ENCODE measurements around the gene TMTC2.

Gene TMTC2

DNA sequence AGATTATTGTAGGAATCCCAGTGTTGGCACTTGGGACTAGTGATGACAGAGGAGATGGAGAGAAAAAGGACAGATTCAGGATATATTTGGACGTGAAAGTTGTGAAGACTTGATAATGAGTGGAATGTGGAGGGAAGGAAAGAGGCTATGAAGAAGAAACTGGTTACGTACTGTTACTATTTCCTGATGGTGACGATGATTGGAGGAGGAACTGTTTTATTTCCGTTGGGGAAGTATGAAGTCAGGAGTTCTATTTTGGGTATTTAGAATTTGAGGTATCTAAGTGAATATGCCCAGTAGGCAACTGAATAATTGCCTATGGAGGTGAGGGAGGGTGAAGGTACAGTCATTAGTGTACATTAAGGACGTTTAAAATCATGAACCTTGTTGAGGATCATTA lies 207.2 kb downstream of the TMTC2 start:
- DNase-seq = no peak

DNA sequence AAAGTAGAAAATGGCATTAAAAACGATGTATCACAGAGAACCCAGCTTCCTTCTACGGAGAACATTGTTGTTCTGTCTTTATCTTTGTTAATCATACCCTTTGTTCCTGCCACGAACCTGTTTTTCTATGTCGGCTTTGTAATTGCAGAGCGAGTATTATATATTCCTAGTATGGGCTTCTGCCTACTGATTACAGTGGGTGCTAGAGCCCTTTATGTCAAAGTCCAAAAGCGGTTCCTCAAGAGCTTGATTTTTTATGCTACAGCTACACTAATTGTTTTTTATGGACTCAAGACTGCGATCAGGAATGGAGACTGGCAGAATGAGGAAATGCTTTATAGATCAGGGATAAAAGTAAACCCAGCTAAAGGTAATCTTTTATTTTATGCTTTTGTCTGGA lies 209.6 kb downstream of the TMTC2 start:
- no peak for DNase-seq

GRCh38 chr12:82896979-82897378 lies 210.3 kb downstream of the TMTC2 start:
- no peak for DNase-seq

DNA sequence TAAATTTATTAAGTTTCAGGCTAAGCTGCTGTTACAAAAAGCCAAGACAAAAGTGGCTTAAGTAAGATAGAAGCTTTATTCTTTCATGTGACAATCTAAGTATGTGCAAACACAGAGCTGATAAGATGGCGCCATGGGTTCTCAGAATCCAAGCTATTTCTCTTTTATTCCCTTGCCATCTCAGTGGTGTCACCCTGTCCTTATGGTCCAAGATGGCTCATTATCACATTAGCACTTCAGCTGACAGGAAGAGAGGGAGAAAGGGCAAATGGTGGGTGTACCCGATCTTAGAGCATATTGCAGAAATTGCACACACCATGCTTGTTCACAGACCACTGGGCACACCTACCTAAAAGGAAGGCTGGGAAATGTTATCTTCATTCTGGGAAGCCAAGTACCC lies 211.7 kb downstream of the TMTC2 start:
- DNase-seq = no peak

DNA sequence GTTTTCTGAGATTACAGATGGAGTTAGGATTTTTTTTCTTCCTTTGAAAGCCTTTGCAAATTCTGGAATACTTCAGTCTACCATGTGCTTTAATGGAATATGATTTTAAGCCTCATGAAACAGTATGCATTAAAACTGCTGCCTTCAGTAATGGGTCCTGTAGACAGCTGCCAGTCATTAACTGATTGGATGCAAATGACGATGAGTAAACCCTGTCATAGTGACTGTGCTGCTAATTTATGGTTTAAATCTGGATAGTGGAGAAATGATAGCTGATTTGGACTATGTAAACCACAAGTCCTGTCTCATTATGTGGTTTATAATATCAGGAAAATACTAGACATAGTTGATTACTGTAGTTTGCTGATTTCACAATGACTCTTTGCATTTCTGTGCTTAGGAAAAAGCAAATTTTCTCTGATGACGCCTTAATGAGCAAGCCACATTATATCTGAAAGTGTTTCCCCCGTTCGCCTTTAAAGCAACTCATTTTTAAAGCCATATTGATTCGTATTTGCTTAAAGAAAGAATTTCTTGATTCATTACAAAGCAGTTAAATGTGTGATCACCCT lies 217.6 kb downstream of the TMTC2 start:
- no peak for DNase-seq

GRCh38 chr12:82910246-82910893 lies 223.7 kb downstream of the TMTC2 start:
- DNase-seq = no peak

DNA sequence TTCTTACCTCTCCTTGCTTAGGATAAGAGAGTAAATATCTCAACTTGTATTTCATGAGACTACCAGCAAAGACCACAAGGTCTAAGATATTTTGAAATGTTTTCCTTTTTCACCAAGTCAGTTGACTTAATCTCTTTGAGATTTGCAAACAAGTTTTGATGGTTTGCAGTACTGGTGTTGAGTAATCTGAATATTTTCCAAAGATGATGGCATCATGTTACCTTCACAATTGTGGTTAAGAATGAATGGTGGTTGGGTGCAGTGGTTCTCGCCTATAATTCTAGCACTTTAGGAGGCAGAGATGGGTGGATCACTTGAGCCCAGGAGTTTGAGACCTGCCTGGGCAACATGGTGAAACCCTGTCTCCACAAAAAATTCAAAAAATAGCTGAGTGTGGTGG lies 225.7 kb downstream of the TMTC2 start:
- no peak for DNase-seq

GRCh38 chr12:82919388-82920054 lies 232.8 kb downstream of the TMTC2 start:
- DNase-seq = no peak

- no peak for DNase-seq
Measured at GRCh38 chr12:82923935-82924334, 237.2 kb downstream of the TMTC2 start.

GRCh38 chr12:82926630-82927029 lies 239.9 kb downstream of the TMTC2 start:
- no peak for DNase-seq

DNA sequence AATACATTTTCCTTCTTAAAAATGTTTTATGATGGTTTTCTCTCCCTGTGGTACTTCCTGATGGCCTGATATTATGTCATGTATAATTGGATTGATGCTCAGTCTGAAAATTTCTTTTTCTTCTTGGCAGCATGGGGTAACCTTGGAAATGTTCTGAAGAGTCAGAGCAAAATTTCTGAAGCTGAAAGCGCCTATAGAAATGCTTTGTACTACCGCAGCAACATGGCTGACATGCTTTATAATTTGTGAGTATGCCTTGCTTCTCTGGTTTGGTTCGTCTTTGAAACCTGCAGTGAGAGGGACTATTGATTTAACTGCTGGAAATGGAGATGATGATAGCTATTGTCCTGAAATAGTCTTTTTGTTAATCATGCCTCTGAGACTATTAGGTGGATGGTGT lies 243.6 kb downstream of the TMTC2 start:
- DNase-seq = no peak

DNA sequence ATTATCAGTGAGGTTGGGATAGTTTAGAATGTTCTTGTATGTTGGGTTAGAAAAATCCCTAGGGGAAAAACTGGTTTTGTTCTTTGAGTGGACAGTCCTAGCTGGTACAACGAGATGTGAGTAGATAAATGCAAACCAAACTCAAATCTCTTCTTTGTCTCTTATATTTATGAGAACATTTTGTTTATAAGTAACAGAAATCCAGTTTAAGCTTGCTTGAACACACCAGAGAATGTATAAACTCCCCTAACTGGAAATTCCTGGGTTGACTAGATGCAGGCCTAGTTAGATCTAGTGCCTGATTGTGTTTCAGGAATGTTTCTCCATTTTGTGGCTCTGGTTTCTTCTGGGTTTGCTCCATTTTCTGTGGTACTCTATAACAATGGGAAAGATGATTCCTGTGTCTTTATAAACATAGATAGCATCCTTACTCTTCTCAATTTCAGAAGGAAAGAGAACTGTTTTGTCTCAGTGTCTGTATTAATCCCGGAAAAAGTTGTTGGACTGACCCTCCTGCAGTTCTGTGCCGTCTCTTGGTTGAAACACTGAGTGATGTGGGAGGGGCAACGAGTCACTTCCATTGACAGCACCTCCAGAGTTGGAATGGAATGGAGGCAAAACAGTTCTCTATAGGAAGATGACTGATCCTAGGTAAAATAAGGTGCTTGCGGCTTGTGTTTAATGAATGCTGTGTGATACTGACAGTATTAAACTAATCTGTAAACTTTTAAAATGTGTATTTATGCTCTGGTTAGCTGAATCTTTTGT lies 244.8 kb downstream of the TMTC2 start:
- DNase-seq = no peak

- DNase-seq = no peak
Measured at GRCh38 chr12:82937151-82937550, 250.4 kb downstream of the TMTC2 start.

DNA sequence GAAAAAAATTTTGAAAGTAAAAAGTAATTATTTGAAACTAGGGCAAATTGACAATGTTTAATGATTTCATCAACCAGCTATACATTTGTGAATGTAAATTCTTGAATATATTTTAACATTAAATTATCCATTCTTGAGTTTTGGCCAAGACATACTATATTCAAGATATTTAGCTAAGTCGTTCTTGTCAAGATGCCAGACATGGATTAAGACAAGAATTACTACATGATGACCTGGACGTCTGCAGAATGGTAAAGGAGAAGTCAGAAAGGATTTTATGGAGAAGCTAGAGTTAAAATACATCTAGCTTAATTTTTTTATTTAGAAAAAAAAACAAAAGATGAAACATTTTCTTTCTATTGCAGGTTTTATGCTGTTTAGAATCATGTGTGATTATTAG lies 255.8 kb downstream of the TMTC2 start:
- DNase-seq = no peak

DNA sequence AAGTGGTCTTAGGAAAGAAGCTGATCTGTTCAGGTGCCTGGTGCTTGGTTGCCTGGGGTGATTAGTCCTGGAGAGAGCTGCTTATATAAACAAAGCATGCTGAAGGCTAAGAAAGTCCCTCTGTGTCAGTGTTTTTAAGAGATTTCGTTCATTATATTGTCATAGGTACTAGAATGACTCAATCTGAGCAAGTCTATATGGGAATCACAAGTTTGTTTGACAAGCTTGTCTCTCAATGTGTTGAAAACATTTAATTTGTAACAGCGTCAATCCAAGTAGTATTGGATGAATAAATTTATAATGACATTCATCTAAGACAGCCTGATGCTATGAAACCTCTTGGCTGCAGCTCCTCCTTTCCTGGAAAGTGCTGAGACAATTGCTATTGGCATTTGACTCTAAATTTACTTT lies 256.3 kb downstream of the TMTC2 start:
- DNase-seq = no peak

DNA sequence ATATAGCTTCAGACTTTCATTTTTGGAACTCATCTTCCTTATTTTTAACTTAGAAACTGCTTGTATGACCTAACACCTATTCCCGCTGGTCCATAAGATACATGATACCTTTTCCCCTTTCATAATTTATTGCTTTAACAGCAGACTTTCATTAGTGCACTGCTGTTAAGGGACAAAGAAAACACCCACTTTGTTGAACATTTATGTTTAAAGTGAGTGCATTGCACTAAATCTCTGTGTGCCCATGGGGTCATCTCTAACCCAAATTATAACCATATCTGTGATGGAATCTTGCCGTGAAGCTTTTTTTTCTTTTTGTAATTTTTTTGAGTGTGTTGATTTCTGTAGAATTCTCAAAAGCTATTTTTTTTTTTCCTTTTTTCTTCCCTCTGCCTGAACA lies 261.8 kb downstream of the TMTC2 start:
- no peak for DNase-seq

DNA sequence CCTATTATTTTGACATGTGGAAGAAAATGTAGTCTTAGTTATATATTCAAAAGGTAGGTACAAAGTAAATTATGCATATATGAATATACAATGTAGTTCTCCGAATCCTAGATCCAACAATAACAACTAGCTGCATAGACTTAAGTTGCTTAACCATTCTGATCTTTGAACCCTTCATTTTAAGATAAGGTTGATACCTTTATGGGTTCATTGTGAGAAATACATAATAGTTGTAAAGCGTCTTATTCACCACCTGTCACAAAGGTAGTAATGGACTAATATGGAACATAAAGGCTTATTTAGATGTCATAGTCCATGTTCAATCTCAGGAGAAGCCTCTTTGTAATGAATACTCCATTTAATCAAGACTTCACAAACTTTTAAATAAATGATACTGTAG lies 263.6 kb downstream of the TMTC2 start:
- no peak for DNase-seq

DNA sequence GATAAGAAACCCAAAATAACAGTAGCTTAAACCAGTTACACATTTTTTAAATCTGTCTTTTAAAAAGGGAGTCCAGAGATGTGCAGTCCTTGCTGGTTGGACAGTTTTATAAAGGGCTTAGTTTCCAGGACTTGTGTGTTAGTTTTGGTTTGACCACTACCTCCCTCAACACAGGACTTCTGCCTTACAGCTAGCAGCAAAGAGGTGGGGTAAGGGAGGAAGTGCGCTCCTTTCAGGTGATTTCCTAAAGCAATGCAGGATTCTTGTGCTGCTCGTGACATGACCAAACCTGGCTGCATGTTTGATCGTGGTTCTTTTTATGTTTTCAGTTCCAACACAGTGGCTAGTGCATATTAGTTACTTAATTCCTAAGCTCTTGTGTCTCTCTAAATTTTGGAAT lies 266.2 kb downstream of the TMTC2 start:
- no peak for DNase-seq

DNA sequence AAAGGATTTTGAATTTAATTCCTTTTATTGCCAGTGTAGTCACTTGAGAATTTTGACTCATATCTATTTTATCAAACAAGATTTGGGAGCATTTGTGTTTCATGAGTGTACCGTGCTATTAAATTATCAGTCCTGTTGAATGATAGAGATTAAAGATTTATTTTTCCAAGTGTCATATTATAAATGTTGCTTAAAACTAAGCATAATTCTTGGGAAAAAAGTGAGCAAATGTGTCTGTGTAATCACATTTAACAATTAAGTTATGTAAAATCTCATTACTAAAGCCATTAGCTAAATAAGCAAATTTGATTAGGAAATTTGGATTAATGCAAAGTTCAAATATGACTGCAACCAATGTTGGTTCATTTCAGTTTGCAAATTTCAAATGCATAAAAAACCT lies 266.7 kb downstream of the TMTC2 start:
- DNase-seq = no peak

- no peak for DNase-seq
Measured at GRCh38 chr12:82954064-82954463, 267.4 kb downstream of the TMTC2 start.

GRCh38 chr12:82954572-82954971 lies 267.9 kb downstream of the TMTC2 start:
- no peak for DNase-seq

GRCh38 chr12:82955043-82955442 lies 268.3 kb downstream of the TMTC2 start:
- DNase-seq = no peak

DNA sequence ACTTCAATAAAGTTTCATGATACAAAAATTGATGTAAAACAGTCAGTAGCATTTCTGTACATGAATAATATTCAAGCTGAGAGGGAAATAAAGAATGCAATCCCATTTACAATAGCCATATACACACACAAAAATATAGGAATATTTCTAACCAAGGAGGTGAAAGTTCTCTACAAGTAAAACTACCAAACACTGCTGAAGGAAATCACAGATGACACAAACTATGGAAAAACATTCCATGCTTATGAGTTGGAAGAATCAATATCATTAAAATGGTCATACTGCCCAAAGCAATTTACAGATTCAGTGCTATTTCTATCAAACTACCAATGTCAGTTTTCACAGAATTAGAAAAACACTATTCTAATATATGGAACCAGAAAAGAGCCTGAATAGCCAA lies 272.3 kb downstream of the TMTC2 start:
- no peak for DNase-seq

- no peak for DNase-seq
Measured at GRCh38 chr12:82959821-82960220, 273.1 kb downstream of the TMTC2 start.

Data from NCI-H1417 treated with DMSO at 0.1 percent for 48 hours (cell line).